ENCODE data around the gene NTRK2.

GRCh38 chr9:84773022-84773421 is 103.5 kb downstream of the NTRK2 start:
- TF ChIP-seq EZH2 (IDR thresholded peaks at IDR 0.05; ENCODE audit: low read length): no peak
- no peak for TF ChIP-seq CTCF (optimal IDR thresholded peaks at IDR 0.05 in 1 of 3, IDR thresholded peaks at IDR 0.05 in 1 of 3, conservative IDR thresholded peaks at IDR 0.05 in 1 of 3; ENCODE audit: extremely low read depth in 1 of 3, insufficient read depth in 2 of 3, low read length in 3 of 3)
